HG02870 (cell line): ENCODE data around the gene ESPN.

Source experiments
- ATAC-seq: cut with Tn5 transposase; IDR thresholded peaks from one replicate; pipeline ENCODE4 v1.9.1; 2021; ENCODE audit warnings: mild to moderate bottlenecking, moderate library complexity; ENCODE audit not compliant: unreplicated experiment

The ESPN gene

GRCh38 chr1:6508816-6509189, 84.2 kb downstream of the ESPN start:
- no peak for ATAC-seq

DNA sequence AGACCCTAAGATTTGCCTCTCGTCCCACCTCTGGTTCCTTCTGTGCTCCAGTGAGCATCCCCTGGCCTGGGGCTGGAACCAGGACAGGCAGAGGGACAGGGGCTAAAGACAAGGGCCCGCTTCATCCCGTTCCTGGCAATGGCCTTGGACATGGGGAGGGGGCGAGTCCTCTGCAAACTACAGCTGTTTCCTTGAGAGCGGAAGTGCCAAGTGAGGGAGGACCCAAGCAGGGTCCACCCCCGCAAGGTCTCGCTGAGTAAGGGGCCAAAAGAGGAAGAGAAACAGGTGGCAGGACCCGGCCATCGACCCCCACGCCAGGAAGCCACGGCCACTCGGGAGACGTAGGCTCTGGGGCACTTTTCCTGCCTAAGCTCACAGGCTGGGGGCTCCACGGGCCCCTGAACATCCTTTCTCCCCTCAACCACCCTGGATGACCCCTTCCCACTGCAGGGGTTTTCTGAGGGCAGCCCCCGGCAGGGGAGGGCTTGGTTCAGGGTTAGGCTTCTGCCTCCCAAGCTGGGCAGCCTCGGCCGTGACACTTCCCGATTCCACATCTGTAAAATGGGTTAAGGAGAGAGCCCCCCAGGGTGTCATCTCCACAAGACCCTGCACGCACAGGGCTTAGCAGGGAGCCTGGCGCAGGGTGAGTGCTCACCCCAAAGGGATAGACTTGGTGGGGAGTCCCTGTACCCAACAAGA, 84.8 kb downstream of the ESPN start:
- ATAC-seq, result no peak

GRCh38 chr1:6509919-6510291, 85.3 kb downstream of the ESPN start:
- no peak for ATAC-seq

DNA sequence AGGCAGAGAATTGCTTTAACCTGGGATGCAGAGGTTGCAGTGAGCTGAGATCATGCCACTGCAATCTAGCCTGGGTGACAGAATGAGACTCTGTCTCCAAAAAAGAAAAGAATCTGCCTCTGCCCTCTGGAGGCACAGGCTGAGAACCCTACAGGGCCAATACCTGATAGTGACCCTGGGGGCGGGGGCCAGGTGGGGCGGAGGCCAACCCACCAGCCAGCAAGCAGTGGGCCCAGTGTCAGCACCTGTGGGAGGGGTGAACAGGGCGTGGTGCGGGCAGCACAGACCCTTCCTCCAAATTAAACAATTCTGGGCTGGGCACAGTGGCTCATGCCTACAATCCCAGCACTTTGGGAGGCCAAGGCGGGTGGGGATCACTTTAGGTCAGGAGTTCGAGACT, 85.9 kb downstream of the ESPN start:
- no peak for ATAC-seq
